Activated CD4-positive, alpha-beta T cell treated with anti-CD3 and anti-CD28 coated beads, Interleukin-2, amount 50 U/mL, for 24 hours (primary cell): ENCODE measurements around the gene VPS18.

Experiments
- DNase-seq, 2 donors: peaks; one replicate each; pipeline ENCODE4 v3.0.0-alpha.2; 2020; ENCODE audit warnings: low read depth in 1 of 2, low spot score in 1 of 2

The VPS18 gene

GRCh38 chr15:40918146-40918798 is 24.0 kb downstream of the VPS18 start:
- DNase-seq, result no peak

DNA sequence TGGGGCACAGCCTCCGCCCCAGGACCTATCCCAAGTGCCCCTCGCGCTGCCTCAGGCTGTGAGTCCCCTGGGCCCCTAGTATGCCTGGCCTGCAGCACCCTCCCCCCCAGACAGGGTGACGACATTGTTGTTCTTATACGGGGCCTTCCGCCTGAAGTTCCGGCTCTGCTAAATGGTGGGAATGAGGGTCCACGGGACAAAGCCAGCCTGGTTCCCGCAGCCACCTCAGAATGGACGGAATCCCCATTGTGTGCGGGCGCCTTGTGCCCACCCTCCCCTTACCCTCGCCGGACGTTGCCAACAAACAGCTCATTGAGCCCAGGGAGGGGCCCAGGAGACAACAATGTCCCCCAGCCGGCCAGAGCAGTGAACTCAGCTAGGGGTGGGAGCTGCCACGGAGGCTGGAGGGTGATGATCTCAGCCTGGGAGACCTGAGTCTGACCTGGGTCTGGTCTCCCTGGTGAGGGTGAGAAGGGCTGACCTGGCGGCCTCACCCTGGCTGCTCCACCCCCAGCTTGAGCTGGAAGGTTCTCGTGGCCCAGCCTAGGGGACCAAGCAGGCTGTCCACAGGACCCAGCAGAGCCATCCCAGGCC is 24.6 kb downstream of the VPS18 start:
- no peak for DNase-seq

GRCh38 chr15:40921949-40922607 is 27.8 kb downstream of the VPS18 start:
- DNase-seq, result no peak

GRCh38 chr15:40922608-40923005 is 28.4 kb downstream of the VPS18 start:
- no peak for DNase-seq

GRCh38 chr15:40923551-40923950 is 29.3 kb downstream of the VPS18 start:
- DNase-seq, result no peak

DNA sequence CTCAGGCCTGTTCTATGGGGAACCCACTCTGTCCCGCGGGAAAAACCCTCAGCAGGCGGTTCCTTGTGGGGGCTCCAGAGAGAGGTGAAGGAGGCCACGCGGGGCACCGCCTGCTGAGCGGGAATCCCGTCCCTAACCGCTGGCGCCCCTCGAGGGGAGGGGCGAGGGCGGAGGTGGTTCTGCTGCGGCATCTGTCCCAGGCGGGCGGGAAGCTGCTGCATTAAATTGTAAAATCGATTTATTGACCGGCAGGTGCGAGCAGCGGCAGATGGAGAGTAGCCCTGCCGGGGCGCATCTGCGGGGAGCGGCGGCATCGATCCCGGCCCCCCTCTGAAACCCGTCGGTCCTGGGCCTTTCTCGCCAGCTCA is 31.2 kb downstream of the VPS18 start:
- no peak for DNase-seq

DNA sequence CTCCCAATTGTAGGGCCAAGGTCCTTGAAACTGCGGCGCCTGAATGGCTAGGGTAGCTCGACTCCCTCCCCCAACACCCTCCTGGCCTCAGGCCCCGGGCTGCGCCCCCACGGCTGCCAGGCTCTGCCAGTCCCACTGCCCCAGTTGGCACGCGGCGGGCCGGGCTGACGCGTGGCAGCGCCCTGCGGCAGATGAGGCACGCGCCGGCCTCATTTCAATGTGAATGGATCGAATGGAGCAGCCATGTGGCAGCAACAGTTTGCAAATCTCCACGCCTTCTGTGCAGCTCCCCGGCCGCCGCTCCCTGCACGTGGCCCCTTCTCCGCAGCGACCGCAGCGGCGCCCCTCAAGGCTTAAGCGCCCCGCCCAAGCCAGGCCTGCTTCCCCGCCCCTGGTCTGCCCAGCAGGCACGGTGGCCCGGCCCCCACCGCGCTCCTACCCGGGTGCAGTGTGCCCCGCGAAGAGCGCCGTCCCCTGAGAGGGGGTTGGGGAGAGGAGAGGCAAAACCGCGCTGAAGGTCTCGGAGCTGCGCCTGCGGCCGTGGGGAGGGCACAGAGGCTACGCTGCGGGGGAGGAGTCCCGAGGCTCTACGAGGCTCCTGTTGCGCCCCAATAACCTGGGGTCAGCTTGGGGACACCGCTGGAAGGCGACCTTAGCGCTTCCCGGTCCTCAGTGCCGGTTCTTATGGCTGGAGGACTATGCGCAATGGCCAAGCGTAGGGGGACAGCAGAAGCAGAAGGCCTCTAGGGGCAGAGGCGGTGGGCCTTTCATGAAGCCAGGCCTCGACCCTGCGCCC is 31.8 kb downstream of the VPS18 start:
- DNase-seq, result no peak

DNA sequence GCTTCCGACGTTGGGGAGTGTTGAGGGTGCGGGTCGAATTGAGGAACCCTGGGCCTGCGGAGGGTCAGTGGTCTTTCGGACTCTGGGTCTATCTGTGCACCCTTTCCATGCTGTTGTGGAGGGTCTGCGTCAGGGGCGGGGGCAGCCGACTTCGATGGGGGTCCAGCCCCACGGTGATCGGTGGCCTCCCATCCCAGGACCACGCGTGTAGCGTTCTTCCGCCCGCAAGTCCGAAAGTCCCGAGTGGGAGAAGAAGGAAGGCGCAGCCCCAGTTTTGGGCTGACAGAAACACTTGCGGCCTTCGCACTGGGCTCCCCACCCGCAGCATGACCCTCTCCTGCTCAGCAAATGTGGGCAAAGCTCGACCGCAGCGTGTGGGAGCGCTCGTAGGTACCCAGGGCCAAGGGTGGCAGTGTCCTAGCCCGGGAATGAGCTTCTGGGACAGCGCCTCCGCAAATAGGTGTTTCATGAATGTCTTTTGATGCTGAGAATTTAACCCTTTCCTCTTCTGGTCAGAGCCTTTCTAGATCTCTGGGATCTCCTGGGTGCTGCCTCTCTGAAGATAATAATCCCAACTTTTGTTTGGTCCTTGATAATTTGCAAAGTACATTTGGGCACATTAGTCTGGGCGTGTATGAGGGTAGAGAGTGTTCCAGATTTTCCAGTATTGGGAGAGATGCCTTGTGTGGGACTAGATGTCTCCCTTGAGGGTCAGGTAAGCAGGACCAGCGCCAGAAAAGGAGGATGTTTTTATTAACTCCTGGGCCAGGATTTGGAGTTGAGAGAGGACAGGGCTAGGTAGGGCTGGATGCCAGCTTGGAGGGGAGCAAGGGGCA is 32.6 kb downstream of the VPS18 start:
- DNase-seq, result no peak

GRCh38 chr15:40927495-40927872 is 33.2 kb downstream of the VPS18 start:
- DNase-seq, result no peak

DNA sequence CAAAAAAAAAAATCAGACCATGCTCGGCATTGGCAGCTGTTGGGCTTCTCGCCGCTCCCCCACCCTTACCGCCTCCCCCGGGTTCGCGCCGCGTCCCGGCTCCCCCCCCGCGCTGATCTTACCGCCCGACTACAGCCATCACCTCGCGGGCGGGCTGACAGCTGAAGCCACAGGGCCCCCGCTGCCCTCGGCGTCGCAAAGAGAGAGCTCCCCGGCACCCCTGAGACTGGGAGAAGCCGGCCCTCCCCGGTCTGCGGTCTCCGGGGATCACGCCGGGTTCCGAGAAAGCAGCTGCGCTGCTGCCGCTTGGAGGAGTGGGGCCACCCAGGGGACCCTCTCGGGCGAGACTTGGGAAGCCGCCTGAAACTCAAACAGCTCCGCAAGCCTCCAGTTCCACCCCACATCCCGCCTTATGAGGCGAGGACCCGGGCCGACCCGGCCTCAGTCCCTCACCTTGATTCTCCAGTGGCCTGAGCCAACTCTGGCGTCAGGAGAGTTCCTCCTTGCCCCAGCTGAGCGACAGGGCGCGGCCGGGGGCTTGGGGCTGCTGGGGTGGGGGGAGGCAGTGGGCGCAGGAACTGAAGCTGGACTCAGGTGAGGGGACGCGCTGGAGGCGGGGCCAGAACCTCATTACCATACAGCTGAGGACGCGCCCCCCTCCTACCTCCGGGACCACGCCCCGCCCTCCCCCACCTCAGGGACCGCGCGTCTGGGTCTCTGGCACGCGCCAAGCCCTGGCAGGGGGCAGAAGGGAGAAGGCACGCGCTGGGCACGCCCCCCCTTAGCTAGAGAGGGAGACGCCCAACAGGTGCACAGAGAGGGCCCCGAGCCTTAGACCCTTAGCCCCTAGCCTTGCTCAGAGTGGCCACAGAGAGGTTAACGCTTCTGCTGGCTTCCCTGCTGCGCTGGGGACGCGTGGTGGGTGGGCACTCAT is 33.9 kb downstream of the VPS18 start:
- DNase-seq, result no peak

GRCh38 chr15:40928821-40929659 is 34.8 kb downstream of the VPS18 start, which contains the start of gene DLL4:
Gene DLL4, plus strand, starts transcription at chr15:40929340. Its CDS starts 329 bp downstream, at chr15:40929669.
- no peak for DNase-seq

- DNase-seq, result no peak
Measured at GRCh38 chr15:40929660-40930429, 35.6 kb downstream of the VPS18 start.

GRCh38 chr15:40930430-40931299 is 36.4 kb downstream of the VPS18 start:
- no peak for DNase-seq

DNA sequence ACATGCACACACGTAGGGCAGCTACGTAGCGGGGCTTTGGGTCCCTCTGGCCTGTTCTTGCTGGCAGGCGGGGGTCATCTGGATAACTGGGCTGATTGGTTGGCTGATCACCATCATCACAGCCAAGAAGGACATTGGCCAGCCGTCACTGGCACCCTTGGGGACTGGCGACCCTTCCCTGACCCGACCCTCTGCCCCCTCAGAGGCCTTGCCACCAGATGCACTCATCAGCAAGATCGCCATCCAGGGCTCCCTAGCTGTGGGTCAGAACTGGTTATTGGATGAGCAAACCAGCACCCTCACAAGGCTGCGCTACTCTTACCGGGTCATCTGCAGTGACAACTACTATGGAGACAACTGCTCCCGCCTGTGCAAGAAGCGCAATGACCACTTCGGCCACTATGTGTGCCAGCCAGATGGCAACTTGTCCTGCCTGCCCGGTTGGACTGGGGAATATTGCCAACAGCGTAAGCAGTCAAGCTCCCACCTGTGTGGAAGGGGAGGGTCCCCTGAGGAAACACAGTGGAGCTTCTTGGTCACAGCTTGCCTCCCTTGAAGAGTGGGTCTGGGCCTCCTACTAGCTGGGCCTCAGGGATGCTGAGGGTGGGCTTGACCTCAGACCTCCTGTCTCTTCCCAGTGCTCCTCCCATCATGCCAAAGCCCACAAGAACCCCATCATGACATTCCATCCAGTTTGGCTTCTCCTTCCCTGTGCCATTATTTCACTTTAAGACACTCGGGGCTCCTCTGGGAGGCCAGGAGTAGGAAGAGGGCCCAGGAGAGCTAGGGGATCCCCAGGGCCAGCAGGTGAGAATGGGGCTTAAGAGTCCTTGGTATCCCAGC is 37.3 kb downstream of the VPS18 start:
- no peak for DNase-seq

- DNase-seq, result no peak
Measured at GRCh38 chr15:40932156-40932555, 37.9 kb downstream of the VPS18 start.
